ENCODE measurements around the gene CEP170.

Gene CEP170

DNA sequence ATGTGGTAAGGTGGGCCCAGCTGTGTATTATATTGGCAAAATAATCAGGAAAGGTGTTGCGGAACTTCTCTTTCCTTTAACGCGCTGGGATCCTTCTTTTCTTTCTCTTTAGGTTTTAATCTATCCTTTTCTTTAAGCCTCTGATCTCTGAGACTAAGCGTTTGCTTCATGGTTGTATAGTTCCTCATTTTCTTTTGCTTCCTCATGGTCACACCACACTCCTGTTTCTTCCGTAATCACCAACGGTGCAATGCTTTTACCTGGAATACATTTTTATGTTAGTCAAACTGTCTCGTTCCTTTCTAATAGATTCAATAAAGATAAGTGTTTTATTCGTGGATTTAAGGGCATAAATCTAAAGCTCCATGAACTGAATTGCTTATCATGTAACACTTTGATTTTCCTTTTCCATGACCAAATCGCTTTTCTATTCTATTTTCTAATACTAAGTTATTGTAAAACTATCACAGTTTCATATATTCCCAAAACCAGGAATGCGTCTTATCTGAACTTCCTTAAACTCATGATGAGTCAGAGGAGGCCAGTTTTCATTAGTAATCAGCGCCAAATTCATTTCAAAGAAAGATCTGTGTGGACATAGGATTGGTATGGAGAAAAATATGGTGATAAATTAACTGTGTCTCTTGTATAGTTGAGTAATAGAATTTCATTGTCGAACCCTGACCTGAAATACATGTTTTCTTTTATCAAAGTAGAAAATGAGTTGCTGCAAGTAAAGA is 13.0 kb upstream of the CEP170 start:
- Histone ChIP-seq H3K27me3 (ENCODE audit: control insufficient read depth, low read length) (no peaks in the 10 kb centered on the region), H3K9me2 (replicated peaks; ENCODE audit: control insufficient read depth, low read length) (no peaks in the 10 kb centered on the region), H3K4me1 (ENCODE audit: control insufficient read depth, low read length) (peaks cover 38% of the 10 kb centered on the region), H3K36me3 (ENCODE audit: control insufficient read depth, low read length) (peaks cover 5% of the 10 kb centered on the region; the same call in 1 of the 2 replicates), H3K4me2 (ENCODE audit: low read length) (peak overlapping the region; percentile 75), H4K20me1 (ENCODE audit: control insufficient read depth, insufficient read depth, low read depth, low read length) (no peaks in the 10 kb centered on the region), H3F3A (ENCODE audit: control insufficient read depth, insufficient read depth) (no peaks in the 10 kb centered on the region), H3K9me3 (ENCODE audit: control insufficient read depth, insufficient read depth, low read length) (no peaks in the 10 kb centered on the region), H3K79me2 (ENCODE audit: control insufficient read depth, low read length) (peaks cover 15% of the 10 kb centered on the region), H3K4me3 (ENCODE audit: low read length) (0 out of 2 replicates have a peak overlapping the region, but pooled peaks have one; percentile 3), H3K27ac (ENCODE audit: low read depth, low read length) (no peak overlapping the region)
- no peak for TF ChIP-seq EZH2phosphoT487 (IDR thresholded peaks at IDR 0.05; ENCODE audit: borderline replicate concordance, low read length)
- no peak for TF ChIP-seq CTCF (IDR thresholded peaks at IDR 0.05; ENCODE audit: low read depth, low read length, poor library complexity, severe bottlenecking)

DNA sequence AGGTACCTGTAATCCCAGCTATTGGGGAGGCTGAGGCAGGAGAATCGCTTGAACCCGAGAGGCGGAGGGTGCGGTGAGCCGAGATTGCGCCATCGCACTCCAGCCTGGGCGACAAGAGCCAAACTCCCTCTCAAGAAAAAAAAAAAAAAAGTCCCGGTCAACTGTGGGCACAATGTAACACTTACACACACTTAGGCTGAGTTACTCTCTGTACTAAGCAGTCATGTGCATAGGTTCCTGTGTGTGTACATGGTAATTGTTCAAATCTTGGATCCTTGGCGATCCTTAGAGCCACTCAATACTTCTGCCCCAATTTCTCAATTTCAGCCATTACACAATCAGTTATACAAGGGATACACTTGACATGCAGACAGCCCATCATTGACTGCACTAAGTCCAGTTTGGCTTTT is 12.4 kb upstream of the CEP170 start:
- Histone ChIP-seq H3K36me3 (ENCODE audit: control insufficient read depth, low read length) (peaks cover 5% of the 10 kb centered on the region; the same call in 1 of the 2 replicates), H3K9me3 (ENCODE audit: control insufficient read depth, insufficient read depth, low read length) (no peaks in the 10 kb centered on the region), H3K9me2 (replicated peaks; ENCODE audit: control insufficient read depth, low read length) (no peaks in the 10 kb centered on the region), H3K4me2 (ENCODE audit: low read length) (peak overlapping the region; percentile 75; the same call in 1 of the 2 replicates), H3K27ac (ENCODE audit: low read depth, low read length) (no peak overlapping the region), H3K79me2 (ENCODE audit: control insufficient read depth, low read length) (peaks cover 17% of the 10 kb centered on the region), H3K4me3 (ENCODE audit: low read length) (0 out of 2 replicates have a peak overlapping the region, but pooled peaks have one; percentile 3), H3K4me1 (ENCODE audit: control insufficient read depth, low read length) (peaks cover 38% of the 10 kb centered on the region), H4K20me1 (ENCODE audit: control insufficient read depth, insufficient read depth, low read depth, low read length) (no peaks in the 10 kb centered on the region), H3F3A (ENCODE audit: control insufficient read depth, insufficient read depth) (no peaks in the 10 kb centered on the region), H3K27me3 (ENCODE audit: control insufficient read depth, low read length) (no peaks in the 10 kb centered on the region)
- TF ChIP-seq CTCF (IDR thresholded peaks at IDR 0.05; ENCODE audit: low read depth, low read length, poor library complexity, severe bottlenecking) (no peak), EZH2phosphoT487 (IDR thresholded peaks at IDR 0.05; ENCODE audit: borderline replicate concordance, low read length) (no peak)

GRCh38 chr1:243266231-243266630 is 11.2 kb upstream of the CEP170 start:
- Histone ChIP-seq H3K79me2 (ENCODE audit: control insufficient read depth, low read length) (peaks cover 18% of the 10 kb centered on the region), H4K20me1 (ENCODE audit: control insufficient read depth, insufficient read depth, low read depth, low read length) (no peaks in the 10 kb centered on the region), H3F3A (ENCODE audit: control insufficient read depth, insufficient read depth) (no peaks in the 10 kb centered on the region), H3K4me2 (ENCODE audit: low read length) (no peak overlapping the region), H3K4me3 (ENCODE audit: low read length) (no peak overlapping the region), H3K9me3 (ENCODE audit: control insufficient read depth, insufficient read depth, low read length) (no peaks in the 10 kb centered on the region), H3K4me1 (ENCODE audit: control insufficient read depth, low read length) (peaks cover 38% of the 10 kb centered on the region), H3K27ac (ENCODE audit: low read depth, low read length) (no peak overlapping the region), H3K27me3 (ENCODE audit: control insufficient read depth, low read length) (no peaks in the 10 kb centered on the region), H3K9me2 (replicated peaks; ENCODE audit: control insufficient read depth, low read length) (no peaks in the 10 kb centered on the region), H3K36me3 (ENCODE audit: control insufficient read depth, low read length) (0 out of 2 replicates have a peak, but pooled peaks cover 5% of the 10 kb centered on the region)
- TF ChIP-seq EZH2phosphoT487 (IDR thresholded peaks at IDR 0.05; ENCODE audit: borderline replicate concordance, low read length) = no peak
- no peak for TF ChIP-seq CTCF (IDR thresholded peaks at IDR 0.05; ENCODE audit: low read depth, low read length, poor library complexity, severe bottlenecking)

Data from DOHH2 (cell line).